Breast epithelium (tissue), 4 donors: ENCODE results near the gene CYFIP1. TPM values are rescaled to one million over a fixed set of nuclear protein-coding genes. Genes with fewer than 3 reads are reported as not detected.

Experiments used
- DNase-seq, 2 donors: peaks; one replicate each; pipeline ENCODE4 v3.0.0-alpha.2; 2019; ENCODE audit warnings: low spot score in 2 of 2
- H3K27ac ChIP-seq, 2 donors: fragments of 200-600 bp; sonication (generic) in 1 of 2; one replicate each; pipeline ENCODE4 v1.5.1; 2016 to 2019; ENCODE audit warnings: mild to moderate bottlenecking in 1 of 2
- H3K27me3 ChIP-seq, 2 donors: fragments of 200-600 bp; sonication (generic) in 1 of 2; one replicate each; pipeline versions ENCODE4 v1.5.1 to v1.6.0; 2017 to 2019; ENCODE audit warnings: control low read depth in 1 of 2, mild to moderate bottlenecking in 1 of 2
- H3K36me3 ChIP-seq: fragments of 200-600 bp; one replicate; pipeline ENCODE4 v1.5.1; 2019
- H3K4me1 ChIP-seq, 2 donors: fragments of 200-600 bp; sonication (generic); one replicate each; pipeline ENCODE4 v1.5.1; 2016 to 2019; ENCODE audit warnings: control low read depth in 1 of 2
- H3K4me3 ChIP-seq, 3 donors: fragments of 200-600 bp; sonication (generic); 1 replicate in 2 of 3; 2 replicates in 1 of 3; pipeline ENCODE4 v1.5.1; 2016 to 2019; ENCODE audit warnings: mild to moderate bottlenecking in 3 of 3, moderate library complexity in 2 of 3
- H3K9me3 ChIP-seq, 2 donors: fragments of 200-600 bp; sonication (generic) in 1 of 2; one replicate each; pipeline ENCODE4 v1.5.1; 2016 to 2019; ENCODE audit warnings: control low read depth in 1 of 2
- CTCF ChIP-seq, 3 donors: fragments of 450-650 bp; IDR thresholded peaks; one replicate each; pipeline ENCODE4 v1.5.1; 2016 to 2017; ENCODE audit warnings: antibody characterized with exemption in 3 of 3, mild to moderate bottlenecking in 3 of 3, moderate library complexity in 3 of 3
- POLR2A ChIP-seq: fragments of 450-650 bp; IDR thresholded peaks from one replicate; pipeline ENCODE4 v1.6.1; 2016; ENCODE audit warnings: antibody characterized with exemption, mild to moderate bottlenecking, moderate library complexity
- POLR2AphosphoS5 ChIP-seq, 3 donors: sonication (generic); formaldehyde crosslinking; IDR thresholded peaks; one replicate each; pipeline ENCODE4 v1.6.1; 2017; ENCODE audit warnings: antibody characterized with exemption in 3 of 3
- intact Hi-C: fragments of 100-400 bp; cut with DNase I; formaldehyde crosslinking; loops from one replicate; pipeline ENCODE4 v1.15.1; 2023; ENCODE audit warnings: low total_unique reads
- total RNA-seq, 3 donors: library from RNA; depleted of rRNA; stranded (reverse); fragments of >200 nt; gene quantifications; one replicate each; pipeline ENCODE4 v1.1.0, GENCODE V29; 2016

The CYFIP1 gene
- total RNA-seq, 3 donors from 2014 or later, result 97.9 to 128 (median 124) TPM

GRCh38 chr15:22851513-22851912 is 128.7 kb downstream of the CYFIP1 start:
- H3K4me1 ChIP-seq, result no peaks in the 10 kb centered on the region
- H3K9me3 ChIP-seq, result no peaks in the 10 kb centered on the region
- DNase-seq, result no peak
- H3K36me3 ChIP-seq, result no peaks in the 10 kb centered on the region
- TF ChIP-seq POLR2A (no peak), CTCF (IDR thresholded peaks at IDR 0.05) (no peak), POLR2AphosphoS5 (IDR thresholded peaks at IDR 0.05) (no peak)
- no peak overlapping the region for H3K27ac ChIP-seq
- H3K4me3 ChIP-seq, result no peak overlapping the region
- no peaks in the 10 kb centered on the region for H3K27me3 ChIP-seq
- intact Hi-C loops, result no loop called here

GRCh38 chr15:22850055-22850454 is 130.1 kb downstream of the CYFIP1 start:
- no peaks in the 10 kb centered on the region for H3K36me3 ChIP-seq
- H3K4me3 ChIP-seq, result no peak overlapping the region
- H3K27ac ChIP-seq, result no peak overlapping the region
- intact Hi-C loops, result no loop called here
- no peak for TF ChIP-seq POLR2A
- no peak for TF ChIP-seq POLR2AphosphoS5 (IDR thresholded peaks at IDR 0.05)
- no peak for TF ChIP-seq CTCF (IDR thresholded peaks at IDR 0.05)
- no peaks in the 10 kb centered on the region for H3K27me3 ChIP-seq
- no peaks in the 10 kb centered on the region for H3K4me1 ChIP-seq
- DNase-seq, result no peak
- H3K9me3 ChIP-seq, result no peaks in the 10 kb centered on the region

GRCh38 chr15:22846073-22846472 is 134.1 kb downstream of the CYFIP1 start:
- H3K4me1 ChIP-seq, result no peaks in the 10 kb centered on the region
- H3K4me3 ChIP-seq, result no peak overlapping the region
- TF ChIP-seq POLR2AphosphoS5 (IDR thresholded peaks at IDR 0.05) (no peak), CTCF (IDR thresholded peaks at IDR 0.05) (no peak), POLR2A (no peak)
- H3K9me3 ChIP-seq, result no peaks in the 10 kb centered on the region
- intact Hi-C loops, result no loop called here
- no peak for DNase-seq
- H3K27me3 ChIP-seq, result no peaks in the 10 kb centered on the region
- no peaks in the 10 kb centered on the region for H3K36me3 ChIP-seq
- H3K27ac ChIP-seq, result no peak overlapping the region

GRCh38 chr15:22845289-22845900 is 134.8 kb downstream of the CYFIP1 start:
- peaks cover 0 to under 1% of the 10 kb centered on the region in 2 donors for H3K4me1 ChIP-seq
- H3K9me3 ChIP-seq, result no peaks in the 10 kb centered on the region
- DNase-seq, result no peak
- H3K27me3 ChIP-seq, result no peaks in the 10 kb centered on the region
- H3K4me3 ChIP-seq, result no peak overlapping the region
- H3K36me3 ChIP-seq, result no peaks in the 10 kb centered on the region
- H3K27ac ChIP-seq, result no peak overlapping the region
- intact Hi-C loops, result no loop called here
- TF ChIP-seq POLR2A (no peak), POLR2AphosphoS5 (IDR thresholded peaks at IDR 0.05) (no peak), CTCF (IDR thresholded peaks at IDR 0.05) (no peak)

- TF ChIP-seq POLR2A (no peak), CTCF (IDR thresholded peaks at IDR 0.05) (no peak), POLR2AphosphoS5 (IDR thresholded peaks at IDR 0.05) (no peak)
- intact Hi-C loops, result no loop called here
- H3K9me3 ChIP-seq, result no peaks in the 10 kb centered on the region
- H3K36me3 ChIP-seq, result no peaks in the 10 kb centered on the region
- H3K27me3 ChIP-seq, result no peaks in the 10 kb centered on the region
- no peak for DNase-seq
- H3K27ac ChIP-seq, result no peak overlapping the region
- peaks cover 0 to 5% of the 10 kb centered on the region in 2 donors for H3K4me1 ChIP-seq
- no peak overlapping the region for H3K4me3 ChIP-seq
Measured at GRCh38 chr15:22844421-22845288, 135.5 kb downstream of the CYFIP1 start.
